Activated CD8-positive, alpha-beta memory T cell treated with anti-CD3 and anti-CD28 coated beads for 4 hours (primary cell): Measurements from ENCODE around the gene CD63.

Experiments
- DNase-seq, 2 donors: peaks; one replicate each; pipeline ENCODE4 v3.0.0-alpha.2; 2020; ENCODE audit warnings: low read depth in 2 of 2

The CD63 gene

GRCh38 chr12:55704824-55705718, 23.7 kb downstream of the CD63 start:
- DNase-seq, result no peak

GRCh38 chr12:55703901-55704761, 24.7 kb downstream of the CD63 start:
- no peak for DNase-seq

DNA sequence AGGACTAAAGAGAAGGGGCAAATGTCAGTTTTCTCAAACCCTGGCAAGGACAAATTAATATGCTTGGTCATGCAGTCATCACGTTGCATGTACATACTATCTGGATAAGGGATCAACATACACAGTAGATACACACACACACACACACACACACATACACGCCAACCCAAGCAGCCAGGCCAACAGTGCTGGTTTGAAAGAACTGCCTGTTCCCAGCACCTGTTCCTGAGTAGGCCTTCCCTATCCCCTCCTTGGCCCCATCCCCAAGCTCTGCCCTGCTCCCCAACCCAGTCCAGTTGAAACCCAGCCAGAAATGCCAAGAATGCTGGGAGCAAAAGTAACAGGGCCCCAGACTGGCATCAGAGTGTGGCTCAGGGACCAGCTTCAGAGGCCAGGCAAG, 25.5 kb downstream of the CD63 start:
- DNase-seq, result no peak

DNA sequence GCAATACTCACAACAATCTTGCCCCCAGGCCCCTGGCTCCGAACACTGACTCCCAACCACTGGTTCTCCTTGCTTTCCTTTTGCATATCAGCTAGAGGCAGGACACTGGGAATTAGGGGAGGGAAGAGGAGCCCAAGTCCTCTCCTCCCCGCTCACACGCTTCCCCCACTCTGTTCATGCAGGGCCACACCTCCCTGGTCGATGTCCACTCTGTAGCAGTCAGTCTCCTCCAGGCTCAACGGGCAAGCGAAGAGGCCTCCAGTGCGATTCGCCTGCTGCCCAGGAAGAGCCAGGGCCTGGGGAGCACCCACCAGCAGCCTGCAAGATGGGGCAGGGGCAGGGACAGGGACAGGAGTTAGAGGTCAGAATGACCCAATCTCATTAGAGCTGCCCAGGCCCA, 25.9 kb downstream of the CD63 start:
- DNase-seq, result no peak

DNA sequence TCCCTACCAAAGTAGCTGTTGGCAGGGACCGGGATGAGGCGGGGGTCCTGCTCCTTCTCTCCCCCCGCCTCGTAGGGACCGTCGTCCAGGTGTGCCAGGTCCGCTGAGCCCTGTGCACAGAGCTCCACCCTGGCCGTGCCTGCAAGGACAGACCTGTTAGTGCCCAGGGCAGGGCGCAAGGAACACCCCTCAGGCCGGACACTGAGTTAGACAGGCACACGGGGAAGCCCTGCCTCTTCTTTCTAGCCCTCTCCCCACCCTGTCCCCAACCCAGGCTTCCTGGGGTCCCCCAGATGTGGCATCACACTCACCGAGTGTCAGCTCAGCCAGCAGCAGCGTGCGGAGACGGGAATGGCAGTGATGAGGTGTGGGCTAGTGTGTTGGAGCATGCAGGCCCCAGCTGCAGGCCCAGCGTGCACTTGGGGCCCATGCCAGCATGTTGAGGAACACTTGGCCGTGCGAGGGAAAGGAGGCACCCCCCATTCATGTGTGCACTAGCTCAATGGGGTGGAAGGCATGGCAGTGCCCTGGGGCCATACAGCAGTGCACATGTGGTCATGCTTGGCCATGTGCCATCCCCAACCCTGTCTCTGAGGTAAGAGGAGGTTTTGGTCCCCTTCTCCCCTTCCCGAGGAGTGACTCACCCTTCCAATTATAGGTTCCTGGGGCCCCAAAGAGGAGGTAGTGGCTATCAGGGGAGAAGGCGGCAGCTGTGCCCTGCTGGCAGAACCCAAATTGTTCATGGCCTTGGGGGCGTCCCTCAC, 28.4 kb downstream of the CD63 start:
- DNase-seq, result no peak

DNA sequence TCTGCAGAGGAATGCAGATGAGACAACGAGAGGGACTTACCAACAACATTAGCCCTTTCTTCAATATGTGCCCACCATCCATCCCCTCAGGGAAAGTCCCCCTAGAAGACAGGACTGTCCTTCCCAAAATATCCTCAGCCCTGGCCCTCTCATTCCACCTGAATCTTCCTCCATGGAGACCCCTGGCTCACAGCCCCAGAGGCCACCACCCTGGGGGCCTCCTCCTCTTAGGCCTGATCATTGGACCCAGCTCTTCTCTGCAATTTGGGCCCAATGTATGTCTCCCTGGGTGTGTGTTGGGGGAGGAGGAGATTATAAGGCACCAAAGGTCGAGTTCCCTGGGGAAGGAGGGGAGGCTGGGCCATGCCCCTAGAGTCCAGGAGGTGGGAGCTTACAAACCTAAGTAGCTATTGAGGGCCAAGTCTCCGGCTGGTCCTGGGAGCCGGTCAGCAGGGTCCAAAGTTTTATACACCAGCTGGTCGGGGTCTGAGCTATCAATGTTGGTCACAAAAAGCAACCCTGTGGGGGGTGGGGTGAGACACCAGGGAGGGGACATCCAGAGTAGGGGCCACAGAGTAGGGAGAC, 29.2 kb downstream of the CD63 start:
- no peak for DNase-seq

GRCh38 chr12:55698965-55699364, 29.8 kb downstream of the CD63 start:
- DNase-seq, result no peak

DNA sequence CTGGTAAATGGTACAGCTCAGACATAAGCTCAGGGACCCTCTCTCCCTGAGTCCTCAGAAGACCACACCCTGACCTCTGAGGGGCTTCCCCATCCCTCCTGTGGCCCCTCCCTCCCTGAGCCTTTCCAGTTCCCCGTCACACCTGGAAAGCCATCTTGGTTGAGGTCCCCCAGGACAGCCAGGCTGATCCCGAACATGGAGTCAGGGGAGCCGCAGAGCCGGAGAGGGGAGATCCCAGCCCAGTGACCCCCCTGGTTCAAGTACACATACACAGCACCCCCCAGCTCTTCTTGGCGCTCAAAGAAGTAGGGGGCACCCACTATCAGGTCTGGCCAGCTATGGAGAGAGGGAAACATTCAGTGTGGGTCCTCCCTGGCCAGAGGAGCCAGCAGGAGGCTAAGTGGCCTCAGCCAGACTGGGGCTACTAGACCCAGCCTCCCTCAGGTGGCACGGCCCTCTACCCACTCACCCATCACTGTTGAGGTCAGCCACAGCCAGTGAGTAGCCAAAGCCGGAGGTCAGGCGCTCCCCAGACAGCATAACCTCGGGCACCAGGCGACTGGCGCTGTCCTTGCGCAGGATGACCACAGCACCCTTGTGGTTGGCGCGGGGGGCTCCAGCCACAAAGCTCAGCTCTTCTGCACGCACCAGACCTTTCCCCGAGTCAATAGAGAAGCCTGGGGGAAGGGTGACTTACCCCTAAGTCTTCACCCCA, 30.4 kb downstream of the CD63 start:
- no peak for DNase-seq

DNA sequence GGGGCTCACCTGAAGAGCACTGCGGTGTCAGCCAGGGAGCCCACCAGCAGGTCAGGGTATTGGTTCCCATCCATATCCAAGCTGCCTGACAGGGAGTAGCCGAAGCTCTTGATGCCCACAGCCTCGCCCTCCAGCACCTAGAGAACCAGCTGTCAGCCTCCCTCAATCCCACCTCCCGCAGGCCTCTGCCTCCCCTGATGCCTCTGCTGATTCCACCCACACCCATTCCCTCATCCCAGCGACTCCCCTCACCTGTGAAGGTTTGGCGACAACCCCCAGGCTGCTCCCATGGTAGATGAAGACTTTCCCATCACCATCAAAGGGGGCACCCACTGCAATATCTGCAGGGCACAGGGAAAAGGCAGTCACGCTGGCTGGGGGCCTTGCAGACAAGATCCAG, 31.1 kb downstream of the CD63 start:
- DNase-seq, result no peak

- DNase-seq, result no peak
Observed at GRCh38 chr12:55696796-55697462, 31.9 kb downstream of the CD63 start.

- no peak for DNase-seq
Observed at GRCh38 chr12:55696141-55696540, 32.7 kb downstream of the CD63 start.

GRCh38 chr12:55695349-55695748, 33.5 kb downstream of the CD63 start:
- no peak for DNase-seq

DNA sequence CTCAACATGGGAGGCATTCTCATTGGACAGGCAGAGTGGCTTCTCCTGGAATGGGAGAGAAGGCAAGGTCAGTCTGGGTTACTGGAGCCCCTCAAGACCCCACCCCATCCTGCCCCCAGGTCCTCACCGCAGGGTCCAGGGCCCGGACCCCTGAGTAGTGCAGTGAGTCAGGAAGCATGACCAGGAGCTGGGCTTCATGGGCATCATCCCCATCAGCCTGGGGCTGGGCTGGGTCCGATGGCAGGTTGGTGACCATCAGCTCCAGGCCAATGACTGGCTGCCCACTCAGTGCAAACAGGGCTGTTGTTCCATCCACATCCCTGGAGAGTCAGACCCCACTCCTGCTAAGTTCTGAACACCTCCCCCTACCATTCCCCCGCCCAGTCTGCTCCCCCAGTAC, 34.2 kb downstream of the CD63 start:
- DNase-seq, result no peak

GRCh38 chr12:55694188-55694515, 34.7 kb downstream of the CD63 start:
- DNase-seq, result no peak

- no peak for DNase-seq
Observed at GRCh38 chr12:55693323-55694187, 35.3 kb downstream of the CD63 start.

DNA sequence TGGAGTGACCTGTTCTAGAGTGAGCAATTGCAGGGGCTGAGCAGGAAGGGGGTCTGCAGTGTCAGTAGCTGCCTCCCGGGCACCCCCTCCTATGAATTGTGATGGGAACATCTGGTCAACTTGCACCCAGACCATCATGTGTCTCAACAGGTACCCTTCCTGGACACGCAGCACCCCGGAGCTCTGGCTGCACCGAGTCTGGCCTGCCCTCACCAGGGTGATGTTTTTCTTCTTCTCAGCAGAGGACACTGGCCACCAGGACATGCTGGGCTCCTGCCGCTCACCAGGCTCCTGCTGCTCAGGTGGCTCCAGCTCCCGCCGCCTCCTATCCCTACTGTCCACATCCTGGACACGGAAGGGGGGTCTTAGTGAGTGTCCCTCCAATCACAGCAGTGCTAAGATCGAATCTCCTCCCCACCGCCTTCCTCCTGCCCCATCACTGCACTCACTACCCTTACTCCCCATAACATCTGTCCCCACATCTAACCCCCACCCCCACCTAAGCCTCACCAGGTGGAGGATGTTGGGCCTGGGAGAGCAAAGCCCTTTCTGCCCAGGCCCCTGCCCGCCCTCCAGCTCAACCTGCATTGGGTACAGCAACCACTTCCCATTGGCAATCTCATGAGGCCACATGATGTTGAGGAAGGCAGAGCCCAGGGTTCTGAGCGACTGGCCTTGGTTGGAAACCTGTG, 36.0 kb downstream of the CD63 start:
- no peak for DNase-seq

- no peak for DNase-seq
Observed at GRCh38 chr12:55688716-55689655, 39.8 kb downstream of the CD63 start.

- peak in 1 of 2 donors; percentile 18 for DNase-seq
Observed at GRCh38 chr12:55687746-55688145, 41.1 kb downstream of the CD63 start.
